ELR (cell line): ENCODE data around the gene CDRT15.
"Not testable (repeated sequence)": the region's sequence is repeated elsewhere in the genome, so short reads cannot be mapped to it uniquely, and the experiment has no call there.

ENCODE experiments used
- DNase-seq: peaks from one replicate; pipeline ENCODE4 v3.0.0-alpha.2; 2015; ENCODE audit warnings: low read depth

The CDRT15 gene

DNA sequence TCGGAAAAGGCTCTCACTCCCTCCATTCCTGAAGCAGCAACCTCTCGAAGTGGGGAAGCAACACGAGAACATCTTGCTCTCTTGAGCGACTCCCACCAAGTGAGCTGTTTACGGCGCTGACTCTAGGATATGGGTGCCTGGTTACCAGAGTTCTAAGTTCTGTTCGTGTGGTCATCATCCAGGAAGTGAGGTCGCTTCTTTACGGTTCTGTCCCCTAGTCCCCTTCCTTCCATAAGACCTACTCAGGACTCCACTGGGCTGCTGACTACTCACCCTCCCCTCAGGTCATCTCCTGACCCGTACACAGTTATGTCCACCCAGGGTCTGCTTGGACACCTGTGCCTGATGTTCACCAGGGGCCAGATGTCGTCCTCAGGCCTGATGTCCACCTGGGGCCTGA is at the start of gene CDRT15:
Gene CDRT15, minus strand, starts transcription at position 101 of the 400 bp plus-strand sequence. Its CDS starts 29 bp downstream, at position 72.
- DNase-seq: not testable (repeated sequence)

DNA sequence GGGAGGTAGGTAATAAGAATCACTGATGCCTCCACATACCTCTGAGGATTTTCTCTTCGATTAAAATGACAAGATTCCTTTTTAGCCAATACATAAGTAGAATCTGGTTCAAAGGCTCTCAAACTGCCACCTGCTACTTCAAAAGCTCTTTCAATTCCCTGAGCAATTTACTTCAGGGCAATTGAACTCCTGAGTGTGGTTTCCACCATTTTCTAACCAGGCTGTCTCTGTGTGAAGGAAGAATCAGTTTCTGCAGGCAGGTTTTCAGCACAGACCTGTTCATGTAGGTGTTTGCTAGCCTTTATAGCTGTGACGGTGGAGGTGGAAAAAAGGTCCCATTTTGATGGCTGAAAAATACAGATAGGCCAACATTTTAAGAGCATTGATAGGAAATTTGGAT is 46.1 kb upstream of the CDRT15 start:
- DNase-seq: no peak

- no peak for DNase-seq
Measured at GRCh38 chr17:14281530-14281929, 44.9 kb upstream of the CDRT15 start.

GRCh38 chr17:14276535-14277250 is 40.0 kb upstream of the CDRT15 start:
- no peak for DNase-seq

DNA sequence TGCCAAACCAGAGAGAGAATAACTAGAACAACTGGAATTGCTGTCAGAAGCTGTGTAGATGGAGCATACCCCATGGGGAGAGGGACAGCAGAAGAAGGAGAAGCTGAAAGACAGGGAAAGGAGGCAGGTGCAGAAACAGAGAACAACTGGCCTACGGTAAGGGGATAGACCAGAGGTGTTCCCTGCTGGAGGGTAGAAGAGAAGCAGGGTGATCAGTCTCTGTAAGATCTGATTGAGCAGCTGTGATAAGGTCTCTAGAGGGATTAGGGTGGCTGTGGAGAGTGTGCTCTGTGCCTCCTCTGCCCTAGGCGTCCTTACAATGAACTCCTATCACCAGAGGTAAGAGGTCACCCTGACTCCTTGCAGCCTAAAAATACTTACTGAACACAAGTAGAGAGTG is 33.8 kb upstream of the CDRT15 start:
- no peak for DNase-seq

- no peak for DNase-seq
Measured at GRCh38 chr17:14269473-14269872, 32.8 kb upstream of the CDRT15 start.

DNA sequence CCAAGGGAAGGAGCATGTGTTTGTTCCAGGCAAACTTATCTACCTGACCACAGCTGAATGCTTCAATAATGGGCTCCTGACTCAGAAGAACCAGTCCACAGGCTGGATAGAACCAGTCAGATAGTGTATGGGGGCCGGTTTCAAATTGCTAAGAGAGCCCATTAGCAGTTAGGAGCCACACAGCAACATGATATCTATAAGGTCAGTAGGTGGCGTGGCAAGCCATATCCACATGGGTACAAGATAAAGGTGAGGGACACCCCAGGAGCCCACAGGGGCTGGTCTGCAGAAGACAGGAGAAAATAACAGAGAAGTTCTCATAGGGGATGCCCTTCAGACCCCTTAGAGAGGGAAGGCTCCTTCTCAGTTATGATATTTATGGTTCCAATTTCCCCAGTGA is 31.6 kb upstream of the CDRT15 start:
- DNase-seq: no peak

GRCh38 chr17:14261406-14261805 is 24.7 kb upstream of the CDRT15 start:
- no peak for DNase-seq

DNA sequence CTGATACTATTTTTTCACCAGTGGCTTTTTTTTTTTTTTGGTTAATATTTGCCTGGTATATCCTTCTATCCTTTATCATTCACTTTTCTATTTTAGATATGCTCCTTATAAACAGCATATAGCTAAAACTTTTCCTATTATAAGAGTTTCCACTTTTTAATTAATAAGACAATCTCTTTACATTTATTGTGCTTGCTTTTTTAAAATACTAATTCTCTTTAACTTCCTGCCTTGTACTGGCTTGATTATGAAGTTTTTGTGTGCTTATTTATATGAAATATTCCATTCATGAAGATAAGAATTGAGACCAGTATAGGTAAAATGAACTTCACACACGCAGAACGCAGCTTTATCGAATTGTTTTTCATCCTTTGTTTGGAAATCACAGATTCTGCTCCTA is 9.0 kb upstream of the CDRT15 start:
- DNase-seq: no peak

- no peak for DNase-seq
Measured at GRCh38 chr17:14245002-14245401, 8.3 kb upstream of the CDRT15 start.

DNA sequence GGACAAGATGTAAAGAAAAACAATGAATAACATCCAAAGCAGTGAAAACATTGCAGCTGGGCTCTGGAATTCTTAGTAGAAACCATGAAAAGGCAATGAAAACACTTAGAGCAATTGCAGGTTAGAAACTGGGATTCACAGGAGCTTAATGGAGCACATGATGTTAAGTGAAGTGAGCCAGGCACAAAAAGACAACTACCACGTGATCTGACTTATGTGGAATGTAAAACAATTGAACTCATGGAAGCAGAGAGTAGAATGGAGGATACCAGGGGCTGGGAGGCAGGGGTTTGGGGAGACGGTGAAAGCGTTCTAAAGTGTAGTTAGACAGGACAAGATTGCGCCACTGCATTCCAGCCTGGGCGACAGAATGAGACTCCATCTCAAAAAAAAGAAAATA is 2.6 kb upstream of the CDRT15 start:
- DNase-seq: not testable (repeated sequence)

GRCh38 chr17:14236032-14236431 is 630 bp downstream of the CDRT15 start:
- DNase-seq: not testable (repeated sequence)

DNA sequence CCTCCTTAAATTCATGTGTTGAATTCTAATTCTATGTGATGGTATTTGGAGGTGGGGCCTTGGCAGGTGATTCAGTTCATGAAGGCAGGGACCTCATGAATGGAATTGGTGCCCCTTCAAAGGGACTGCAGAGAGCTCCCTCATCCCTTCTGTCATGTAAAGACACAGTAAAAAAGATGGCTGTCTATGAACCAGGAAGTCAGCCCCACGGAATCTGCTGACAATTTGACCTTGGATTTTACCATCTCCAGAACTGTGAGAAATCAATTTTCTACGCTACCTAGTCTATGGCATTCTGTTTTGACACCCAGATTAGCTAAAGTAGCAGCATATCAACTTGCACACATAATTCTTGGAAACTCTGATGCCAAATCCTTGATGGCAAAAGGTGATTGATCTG is 1.6 kb downstream of the CDRT15 start:
- not testable (repeated sequence) for DNase-seq

GRCh38 chr17:14231187-14231586 is 5.5 kb downstream of the CDRT15 start:
- DNase-seq: peak; percentile 22

DNA sequence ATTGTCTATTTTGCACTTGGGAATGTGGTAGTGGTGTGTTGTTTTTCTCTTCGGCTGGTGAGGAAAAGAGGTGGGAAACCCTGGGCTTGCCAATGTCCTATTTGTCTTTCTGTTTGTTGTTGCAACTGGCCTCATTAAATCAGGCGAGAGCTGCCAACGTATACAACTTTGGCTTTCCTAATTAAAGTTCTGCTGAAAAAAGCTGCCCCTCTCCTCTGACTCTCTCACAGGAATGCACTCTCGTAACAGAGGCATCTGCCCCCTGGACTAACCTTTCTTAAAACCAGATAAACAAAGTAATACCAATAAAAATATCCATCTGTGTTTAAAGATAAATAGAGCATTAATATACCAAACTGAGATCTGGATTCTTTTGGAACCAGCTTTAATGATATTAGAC is 7.8 kb downstream of the CDRT15 start:
- no peak for DNase-seq

- no peak for DNase-seq
Measured at GRCh38 chr17:14227052-14227451, 9.6 kb downstream of the CDRT15 start.

- DNase-seq: no peak
Measured at GRCh38 chr17:14225254-14225980, 11.2 kb downstream of the CDRT15 start.

DNA sequence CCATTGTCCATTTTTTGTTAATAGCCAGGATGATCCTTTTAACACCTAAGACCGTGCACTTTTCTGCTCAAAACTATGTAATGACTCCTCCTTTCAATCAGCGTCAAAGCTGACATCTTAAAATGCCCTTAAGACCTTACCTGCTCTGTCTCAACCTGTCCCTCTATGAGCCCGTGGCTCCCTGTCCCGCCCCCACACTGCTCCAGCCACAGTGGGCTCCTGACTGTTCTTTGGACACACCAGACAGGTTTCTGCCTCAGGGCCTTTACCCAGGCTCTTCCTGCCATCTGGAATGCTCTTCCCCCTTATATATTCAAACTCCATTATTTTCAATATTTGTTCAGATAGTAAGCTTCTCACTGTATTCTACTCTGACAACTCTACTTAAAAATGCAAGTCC is 14.1 kb downstream of the CDRT15 start:
- DNase-seq: no peak

DNA sequence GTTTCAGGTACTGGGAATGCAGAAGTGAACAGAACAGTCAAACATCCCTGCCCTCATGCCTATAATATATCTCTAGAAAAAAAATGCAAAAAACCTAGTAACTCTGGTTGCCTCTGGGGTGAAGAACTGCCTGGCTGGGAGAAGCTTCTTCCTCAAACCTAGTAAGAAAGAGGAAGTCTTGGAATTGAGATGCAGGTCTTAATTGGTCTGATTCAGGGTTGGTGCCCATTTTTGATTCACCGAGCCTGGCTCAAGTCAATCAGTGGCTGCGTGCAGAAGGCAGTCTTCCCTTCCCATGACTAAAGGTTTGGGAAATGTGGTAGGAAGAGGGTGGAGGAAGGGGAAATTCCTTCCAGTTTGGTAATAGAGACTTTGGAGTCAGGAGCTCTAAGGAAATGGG is 22.4 kb downstream of the CDRT15 start:
- peak; percentile 79 for DNase-seq

DNA sequence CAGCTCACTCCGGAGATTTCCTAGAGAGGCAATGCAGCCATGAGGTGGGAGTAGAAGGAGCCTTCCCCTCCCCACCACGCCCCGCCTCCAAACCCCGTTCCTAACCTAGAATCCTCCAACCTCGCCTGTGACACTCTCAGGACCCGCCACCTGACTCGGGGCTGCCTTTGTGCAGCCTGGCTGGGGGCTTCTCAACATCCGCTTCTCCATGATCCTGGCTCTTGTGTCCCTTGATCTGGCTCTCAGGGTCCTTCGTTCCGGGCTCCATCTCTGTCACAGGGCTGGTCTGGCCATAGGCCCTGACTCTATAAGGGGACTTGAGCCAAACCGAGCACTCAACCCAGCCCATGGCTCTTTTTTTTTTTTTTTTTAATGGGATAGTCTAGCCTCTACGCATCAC is 24.3 kb downstream of the CDRT15 start:
- DNase-seq: no peak

DNA sequence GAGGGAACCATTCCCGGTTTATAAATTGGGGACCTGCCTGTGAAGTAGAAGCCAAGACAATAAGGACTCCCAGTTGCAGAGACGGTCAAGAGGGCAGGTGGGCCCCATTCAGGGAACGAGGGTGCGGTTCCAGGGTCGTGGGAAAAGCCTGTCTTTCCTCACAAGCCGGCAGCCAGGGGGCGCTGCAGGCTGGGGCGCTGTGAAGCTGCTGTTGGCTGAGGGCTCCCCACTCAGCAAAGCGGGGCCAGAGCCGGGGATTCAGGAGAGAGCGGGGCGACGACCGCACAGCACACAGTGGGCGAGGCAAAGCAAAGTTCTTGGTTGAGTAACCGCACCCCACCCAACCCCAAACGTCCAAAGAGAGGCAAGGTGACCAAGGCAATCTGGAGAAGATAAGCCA is 24.9 kb downstream of the CDRT15 start:
- DNase-seq: no peak

GRCh38 chr17:14211246-14211645 is 25.4 kb downstream of the CDRT15 start:
- DNase-seq: no peak

DNA sequence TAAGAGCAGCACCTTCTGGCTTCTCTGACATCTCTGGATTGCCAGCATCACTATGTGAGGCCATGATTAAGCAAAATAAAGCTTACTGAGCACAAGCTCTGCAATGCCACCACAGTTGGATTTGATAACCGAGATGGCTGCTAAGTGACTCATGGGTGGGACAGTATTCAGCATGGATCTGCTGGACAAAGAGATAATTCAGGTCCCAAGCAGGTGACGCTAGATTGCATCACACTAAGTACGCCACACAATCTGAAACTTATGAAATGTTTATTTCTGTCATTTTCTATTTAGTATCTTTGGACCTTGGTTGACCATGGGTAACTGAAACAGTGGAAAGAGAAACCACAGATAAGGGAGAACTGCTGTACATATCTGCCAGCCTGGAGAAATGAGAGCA is 27.4 kb downstream of the CDRT15 start:
- DNase-seq: no peak

DNA sequence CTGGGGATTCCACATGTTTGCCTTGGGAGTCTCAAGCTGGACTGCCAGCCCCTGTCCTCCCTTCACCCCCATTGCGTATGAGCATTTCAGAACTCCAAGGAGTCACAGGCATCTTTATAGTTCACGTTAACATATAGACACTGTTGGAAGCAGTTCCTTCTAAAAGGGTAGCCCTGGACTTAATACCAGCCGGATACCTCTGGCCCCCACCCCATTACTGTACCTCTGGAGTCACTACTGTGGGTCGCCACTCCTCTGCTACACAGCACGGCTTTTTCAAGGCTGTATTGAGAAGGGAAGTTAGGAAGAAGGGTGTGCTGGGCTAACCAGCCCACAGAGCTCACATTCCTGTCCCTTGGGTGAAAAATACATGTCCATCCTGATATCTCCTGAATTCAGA is 28.9 kb downstream of the CDRT15 start:
- DNase-seq: no peak
